ENCODE results near the gene RDH13.
"Not testable (repeated sequence)": the region's sequence is repeated elsewhere in the genome, so short reads cannot be mapped to it uniquely, and the experiment has no call there.

The RDH13 gene

GRCh38 chr19:55077106-55077505 is 14.2 kb upstream of the RDH13 start:
- DNase-seq (ENCODE audit: low read depth): no peak

- no peak for DNase-seq (ENCODE audit: low read depth)
These were observed 13.4 kb upstream of the RDH13 start for GRCh38 chr19:55076321-55076720.

- no peak for DNase-seq (ENCODE audit: low read depth)
These were observed 12.5 kb upstream of the RDH13 start, which contains the start of gene EPS8L1 for GRCh38 chr19:55075371-55075998. TSS of gene EPS8L1 (plus strand) at chr19:55075869. CDS start at chr19:55076445, 576 bp downstream.

GRCh38 chr19:55071913-55072312 is 9.0 kb upstream of the RDH13 start:
- no peak for DNase-seq (ENCODE audit: low read depth)

GRCh38 chr19:55071129-55071502 is 8.2 kb upstream of the RDH13 start:
- DNase-seq (ENCODE audit: low read depth): no peak

GRCh38 chr19:55070466-55071128 is 7.6 kb upstream of the RDH13 start:
- DNase-seq (ENCODE audit: low read depth): no peak

- no peak for DNase-seq (ENCODE audit: low read depth)
These were observed 6.9 kb upstream of the RDH13 start for GRCh38 chr19:55069865-55070197.

GRCh38 chr19:55068950-55069864 is 6.3 kb upstream of the RDH13 start:
- no peak for DNase-seq (ENCODE audit: low read depth)

GRCh38 chr19:55067869-55068268 is 4.9 kb upstream of the RDH13 start:
- no peak for DNase-seq (ENCODE audit: low read depth)

GRCh38 chr19:55066107-55066709 is 3.3 kb upstream of the RDH13 start:
- no peak for DNase-seq (ENCODE audit: low read depth)

- DNase-seq (ENCODE audit: low read depth): not testable (repeated sequence)
These were observed 2.6 kb upstream of the RDH13 start for GRCh38 chr19:55065516-55065915.

- DNase-seq (ENCODE audit: low read depth): no peak
These were observed 520 bp upstream of the RDH13 start for GRCh38 chr19:55063492-55063843.

- DNase-seq (ENCODE audit: low read depth): not testable (repeated sequence)
These were observed 2.7 kb downstream of the RDH13 start for GRCh38 chr19:55060287-55060686.

GRCh38 chr19:55058781-55059610 is 4.0 kb downstream of the RDH13 start:
- no peak for DNase-seq (ENCODE audit: low read depth)

GRCh38 chr19:55056827-55057226 is 6.1 kb downstream of the RDH13 start:
- DNase-seq (ENCODE audit: low read depth): no peak

GRCh38 chr19:55053735-55054134 is 9.2 kb downstream of the RDH13 start:
- no peak for DNase-seq (ENCODE audit: low read depth)

- no peak for DNase-seq (ENCODE audit: low read depth)
These were observed 12.0 kb downstream of the RDH13 start for GRCh38 chr19:55050749-55051532.

GRCh38 chr19:55048446-55048845 is 14.5 kb downstream of the RDH13 start:
- DNase-seq (ENCODE audit: low read depth): no peak

GRCh38 chr19:55047951-55048350 is 15.0 kb downstream of the RDH13 start:
- no peak for DNase-seq (ENCODE audit: low read depth)

- no peak for DNase-seq (ENCODE audit: low read depth)
These were observed 15.8 kb downstream of the RDH13 start for GRCh38 chr19:55046975-55047622.
